ENCODE results near the gene RGS9.

DNA sequence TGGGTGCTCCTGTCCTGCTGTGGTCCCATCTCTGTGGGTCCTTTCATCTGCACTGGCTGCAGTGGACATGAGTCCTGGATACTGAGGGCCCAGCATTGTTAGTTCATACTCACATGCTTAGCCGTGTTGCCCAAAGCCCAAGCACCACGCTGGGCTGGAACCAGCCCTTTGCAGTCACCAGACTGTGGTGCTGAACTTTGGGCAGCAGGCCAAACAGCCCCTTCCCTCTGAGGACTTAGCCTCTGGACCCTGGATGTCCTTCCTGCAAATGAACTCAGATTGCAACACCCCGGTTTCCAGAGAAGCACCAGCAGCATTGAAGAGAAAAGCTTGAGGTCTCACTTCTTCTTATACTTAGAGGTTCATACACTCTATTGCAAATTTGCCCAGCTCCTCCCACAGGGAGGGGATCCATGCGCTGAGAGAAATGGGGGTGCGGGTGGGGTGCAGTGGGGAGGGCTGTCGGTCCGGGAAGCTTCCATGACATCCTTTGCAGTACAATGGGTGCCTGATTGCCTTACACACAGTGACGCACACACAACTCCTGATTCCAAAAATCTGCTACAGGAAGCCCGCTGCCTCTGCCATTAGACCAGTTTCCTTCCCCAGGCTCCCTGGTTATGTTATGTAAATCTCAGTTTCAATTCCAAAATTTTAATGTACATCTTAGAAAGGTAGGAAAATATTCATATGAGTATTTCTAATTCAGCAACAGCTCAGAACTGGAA lies 65.8 kb downstream of the RGS9 start:
- TF ChIP-seq POLR2A (IDR thresholded peaks at IDR 0.05), result no peak
- TF ChIP-seq CTCF (IDR thresholded peaks at IDR 0.05), result no peak
- TF ChIP-seq EP300 (IDR thresholded peaks at IDR 0.05), result no peak
- TF ChIP-seq POLR2AphosphoS5 (IDR thresholded peaks at IDR 0.05), result no peak
